HCT116 (cell line): ENCODE data around the gene UBE3B. TPM values are rescaled to one million over a fixed set of nuclear protein-coding genes. Genes with fewer than 3 reads are reported as not detected.
A peak's percentile ranks its signal among the peaks of the same experiment; 100 is the strongest.

ENCODE experiments used
- ATAC-seq: fragments of 200-7000 bp; cut with Tn5 transposase; 2 replicates; pipeline ENCODE4 v1.9.1; 2020; ENCODE audit warnings: mild to moderate bottlenecking, moderate library complexity
- BruUV-seq: library from RNA; stranded (reverse); fragments of 400-500 nt; replicated peaks from 2 replicates; lab custom pipeline; 2021; lab: Mats Ljungman, UMichigan
- CTCF ChIA-PET: fragments of 300-600 bp; sonication (Branson Sonifier 250); formaldehyde crosslinking; loops from one replicate; lab custom pipeline; 2021; ENCODE audit warnings: antibody characterized with exemption; lab: Charles Lee
- POLR2A ChIA-PET: fragments of 300-600, 350-600 bp; sonication (Branson Sonifier 250); formaldehyde crosslinking; loops from one replicate; lab custom pipeline; 2021; ENCODE audit warnings: antibody characterized with exemption; lab: Charles Lee
- RAD21 ChIA-PET, 2 experiments: fragments of 300-600 bp; sonication (Branson Sonifier 250); formaldehyde crosslinking; loops; one replicate each; lab custom pipeline; 2023; ENCODE audit warnings: low total read pairs in 2 of 2; ENCODE audit not compliant: uncharacterized antibody in 2 of 2, unreplicated experiment in 2 of 2, low non-redundant PET in 1 of 2; lab: Charles Lee
- DNase-seq: peaks from one replicate; pipeline ENCODE4 v3.0.0-alpha.2; 2010; ENCODE audit warnings: low read depth, low spot score
- H2AFZ ChIP-seq: fragments of 200-600 bp; shearing (Covaris generic), sonication (generic); 2 replicates; pipeline ENCODE4 v1.6.1; 2017; ENCODE audit warnings: low read depth, mixed run types, mixed read lengths, antibody characterized with exemption, low read length; ENCODE audit not compliant: poor library complexity, severe bottlenecking
- H3K27ac ChIP-seq: 2 replicates; pipeline ENCODE4 v1.5.1; 2012; ENCODE audit warnings: low read depth, low read length
- H3K27me3 ChIP-seq: fragments of 200-600 bp; sonication (generic); 2 replicates; pipeline ENCODE4 v1.6.1; 2016; ENCODE audit warnings: mixed run types, low read length, mixed read lengths; ENCODE audit not compliant: insufficient read depth
- H3K36me3 ChIP-seq, 2 experiments: fragments of 200-500 bp in 1 of 2; fragments of 200-600 bp in 1 of 2; sonication (Bioruptor generic) in 1 of 2; sonication (generic) in 1 of 2; 2 replicates each; pipeline versions ENCODE4 v1.5.1 to v1.6.1; 2014 to 2016; ENCODE audit warnings: low read length in 2 of 2, inconsistent platforms in 1 of 2, mixed read lengths in 1 of 2, mixed run types in 1 of 2; ENCODE audit not compliant: insufficient read depth in 2 of 2, control insufficient read depth in 1 of 2
- H3K4me1 ChIP-seq, 2 experiments: fragments of 200-600 bp in 1 of 2; sonication (generic) in 1 of 2; 2 replicates each; pipeline versions ENCODE4 v1.5.1 to v1.6.1; 2012 to 2017; ENCODE audit warnings: low read length in 2 of 2, inconsistent platforms in 1 of 2, mild to moderate bottlenecking in 1 of 2, mixed read lengths in 1 of 2, mixed run types in 1 of 2, moderate library complexity in 1 of 2; ENCODE audit not compliant: insufficient read depth in 2 of 2, control insufficient read depth in 1 of 2
- H3K4me2 ChIP-seq: fragments of 200-600 bp; sonication (generic); 2 replicates; pipeline ENCODE4 v1.6.1; 2017; ENCODE audit warnings: mixed run types, low read length, mixed read lengths
- H3K4me3 ChIP-seq, 2 experiments: fragments of 200-600 bp in 1 of 2; sonication (generic) in 1 of 2; replicated peaks in 1 of 2; 2 replicates each; pipeline ENCODE4 v1.5.1; 2011 to 2016; ENCODE audit warnings: low read length in 2 of 2, control low read depth in 1 of 2, low read depth in 1 of 2, mild to moderate bottlenecking in 1 of 2, mixed read lengths in 1 of 2, mixed run types in 1 of 2
- H3K79me2 ChIP-seq: fragments of 200-600 bp; sonication (generic); 2 replicates; pipeline ENCODE4 v1.6.1; 2017; ENCODE audit warnings: mild to moderate bottlenecking, mixed run types, low read length, moderate library complexity, mixed read lengths; ENCODE audit not compliant: insufficient read depth
- H3K9ac ChIP-seq: fragments of 200-600 bp; sonication (generic); 2 replicates; pipeline ENCODE4 v1.6.1; 2016; ENCODE audit warnings: low read length, mixed read lengths
- H3K9me2 ChIP-seq: fragments of 200-600 bp; sonication (generic), shearing (Covaris generic); 2 replicates; pipeline ENCODE4 v1.6.1; 2017; ENCODE audit warnings: mixed run types, mild to moderate bottlenecking, moderate library complexity; ENCODE audit not compliant: insufficient read depth
- H3K9me3 ChIP-seq, 2 experiments: fragments of 200-500 bp in 1 of 2; fragments of 200-600 bp in 1 of 2; sonication (Bioruptor generic) in 1 of 2; sonication (generic) in 1 of 2; 2 replicates each; pipeline ENCODE4 v1.6.1; 2014 to 2017; ENCODE audit warnings: low read length in 2 of 2, mixed read lengths in 2 of 2, inconsistent platforms in 1 of 2, low read depth in 1 of 2, mild to moderate bottlenecking in 1 of 2, mixed run types in 1 of 2, moderate library complexity in 1 of 2; ENCODE audit not compliant: control insufficient read depth in 1 of 2, insufficient read depth in 1 of 2
- H4K20me1 ChIP-seq: fragments of 200-600 bp; sonication (generic), shearing (Covaris generic); 2 replicates; pipeline ENCODE4 v1.6.1; 2017; ENCODE audit warnings: mixed run types, mild to moderate bottlenecking, moderate library complexity; ENCODE audit not compliant: insufficient read depth
- EGR1 ChIP-seq: IDR thresholded peaks from 2 replicates; pipeline ENCODE4 v1.6.1; 2012; ENCODE audit warnings: low read depth
- FOSL1 ChIP-seq: IDR thresholded peaks from 2 replicates; pipeline ENCODE4 v1.6.1; 2012; ENCODE audit warnings: low read depth
- JUND ChIP-seq: IDR thresholded peaks from 2 replicates; pipeline ENCODE4 v1.6.1; 2012
- MAX ChIP-seq: IDR thresholded peaks from 2 replicates; pipeline ENCODE4 v1.6.1; 2012
- POLR2A ChIP-seq: IDR thresholded peaks from 2 replicates; pipeline ENCODE4 v1.7.0; 2011; ENCODE audit warnings: borderline replicate concordance; ENCODE audit not compliant: insufficient read depth, insufficient read length; ENCODE audit errors: extremely low read depth
- SIN3A ChIP-seq: IDR thresholded peaks from 2 replicates; pipeline ENCODE4 v1.6.1; 2012; ENCODE audit warnings: low read depth
- SP1 ChIP-seq: IDR thresholded peaks from 2 replicates; pipeline ENCODE4 v1.6.1; 2012; ENCODE audit warnings: low read depth
- TCF7L2 ChIP-seq: IDR thresholded peaks from 2 replicates; pipeline ENCODE4 v1.7.0; 2011; ENCODE audit warnings: borderline replicate concordance, inconsistent platforms; ENCODE audit not compliant: insufficient read depth, insufficient read length; ENCODE audit errors: extremely low read depth
- YY1 ChIP-seq: IDR thresholded peaks from 2 replicates; pipeline ENCODE4 v1.6.1; 2011; ENCODE audit warnings: low read length, low read depth, moderate library complexity, mild to moderate bottlenecking; ENCODE audit not compliant: insufficient replicate concordance; ENCODE audit errors: extremely low read depth
- ZFX ChIP-seq: fragments of 450-650 bp; IDR thresholded peaks from 2 replicates; pipeline ENCODE4 v1.6.1; 2017
- ZNF274 ChIP-seq: fragments of 200-500 bp; sonication (Bioruptor generic); IDR thresholded peaks from 2 replicates; pipeline ENCODE4 v1.6.1; 2014; ENCODE audit warnings: mild to moderate bottlenecking, low read depth, low read length, inconsistent platforms
- intact Hi-C: fragments of 100-400 bp; cut with micrococcal nuclease; formaldehyde crosslinking; loops from 2 replicates; pipeline ENCODE4 v1.10.0; 2022
- total RNA-seq: library from RNA; stranded (reverse); gene quantifications from one replicate; pipeline ENCODE4 v1.2.1, GENCODE V29; 2021; ENCODE audit not compliant: unreplicated experiment
- TF ChIP-seq, protein P1 (sequence below): IDR thresholded peaks from 2 replicates; pipeline ENCODE4 v1.6.1; 2011; ENCODE audit warnings: mild to moderate bottlenecking, low read length, moderate library complexity; ENCODE audit not compliant: insufficient replicate concordance; ENCODE audit errors: extremely low read depth

The UBE3B gene
- total RNA-seq, 1 experiment from 2014 or later: 28.9 TPM

DNA sequence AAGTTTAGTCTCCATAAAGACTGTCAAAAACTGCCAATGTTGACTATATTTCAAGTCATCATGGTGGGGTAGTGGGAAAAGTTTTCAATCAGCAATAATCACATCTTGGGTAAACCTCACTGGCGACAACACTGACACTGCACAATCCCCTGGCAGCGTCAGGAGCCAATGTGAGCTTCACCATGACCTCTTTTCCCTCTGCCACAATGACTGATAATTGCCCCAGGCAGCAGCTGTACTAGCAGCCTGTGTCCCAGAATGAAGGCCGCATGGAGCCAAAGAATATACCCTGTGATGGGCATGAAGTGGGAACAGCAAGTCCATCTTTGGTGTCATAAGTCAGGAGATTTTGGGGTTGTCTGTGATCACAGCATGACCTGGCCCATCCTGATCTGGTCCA, 90.5 kb downstream of the UBE3B start (continued):
- TF ChIP-seq YY1 (no peak), MAX (no peak), SIN3A (no peak), ZFX (no peak)

DNA sequence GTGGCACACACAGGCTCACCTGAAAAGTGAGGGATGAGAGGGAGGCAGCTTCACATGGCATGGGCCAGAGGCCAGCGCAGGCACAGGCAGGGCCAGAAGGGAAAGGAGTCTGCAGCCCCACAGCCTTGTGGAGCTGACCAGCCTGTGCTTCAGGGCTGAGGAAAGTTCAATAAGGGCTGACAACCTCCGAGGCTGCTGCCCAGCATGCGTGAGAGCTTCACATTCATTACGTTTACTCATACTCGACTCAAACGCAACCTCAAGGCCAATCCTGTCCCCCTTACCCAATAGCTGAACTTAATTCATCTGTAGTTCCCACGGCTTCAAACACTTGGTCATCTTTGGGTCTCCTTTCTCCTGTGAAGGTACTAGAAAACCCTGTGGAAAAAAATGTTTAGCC, 91.1 kb downstream of the UBE3B start:
- RAD21 ChIA-PET: no interaction called here
- H3K4me2 ChIP-seq: no peak overlapping the region
- no peaks in the 10 kb centered on the region for H3K79me2 ChIP-seq
- no peak for DNase-seq
- H3K9me2 ChIP-seq: no peaks in the 10 kb centered on the region
- H4K20me1 ChIP-seq: no peaks in the 10 kb centered on the region
- no peaks in the 10 kb centered on the region for H3K36me3 ChIP-seq
- no peak overlapping the region for H3K27ac ChIP-seq
- no peak for TF ChIP-seq EGR1
- no peak for TF ChIP-seq JUND
- TF ChIP-seq, all 23 proteins: peak for 0
- ChIA-PET CTCF (no interaction called here), POLR2A (no interaction called here)
- no peak overlapping the region for H3K4me3 ChIP-seq
- H3K9ac ChIP-seq: no peak overlapping the region
- H2AFZ ChIP-seq: no peak overlapping the region
- no peak for ATAC-seq
- no TSS peak for BruUV-seq
- peaks cover 4 to 9% of the 10 kb centered on the region in 2 experiments; a peak in 3 of 4 replicates for H3K4me1 ChIP-seq
- no peaks in the 10 kb centered on the region for H3K27me3 ChIP-seq
- H3K9me3 ChIP-seq: no peaks in the 10 kb centered on the region
- intact Hi-C loops: no loop called here

GRCh38 chr12:109571773-109572505, 94.5 kb downstream of the UBE3B start:
- DNase-seq: no peak
- Histone ChIP-seq H3K4me1 (peaks cover 4 to 17% of the 10 kb centered on the region in 2 experiments; a peak in 3 of 4 replicates), H3K4me3 (peak overlapping the region; percentile 71 to 90; a peak in 1 of 4 replicates), H3K9ac (peak overlapping the region; percentile 71; the same call in 1 of the 2 replicates), H3K9me3 (no peaks in the 10 kb centered on the region), H3K9me2 (no peaks in the 10 kb centered on the region), H3K79me2 (no peaks in the 10 kb centered on the region), H3K36me3 (peaks cover 0 to 4% of the 10 kb centered on the region in 2 experiments; a peak in 1 of 4 replicates), H2AFZ (no peak overlapping the region), H4K20me1 (no peaks in the 10 kb centered on the region), H3K27ac (no peak overlapping the region), H3K27me3 (no peaks in the 10 kb centered on the region), H3K4me2 (peak overlapping the region; percentile 86)
- ChIA-PET CTCF (interaction anchor here (1.2 kb wide), 1 partner anchor 11 kb away, joined by 3 read pairs; no protein-coding TSS in a partner anchor), RAD21 (no interaction called here), POLR2A (interaction anchor here (0.7 kb wide), 1 partner anchor 106 kb away, joined by 3 read pairs; no protein-coding TSS in a partner anchor)
- no peak for TF ChIP-seq FOSL1
- TF ChIP-seq, protein P1, sequence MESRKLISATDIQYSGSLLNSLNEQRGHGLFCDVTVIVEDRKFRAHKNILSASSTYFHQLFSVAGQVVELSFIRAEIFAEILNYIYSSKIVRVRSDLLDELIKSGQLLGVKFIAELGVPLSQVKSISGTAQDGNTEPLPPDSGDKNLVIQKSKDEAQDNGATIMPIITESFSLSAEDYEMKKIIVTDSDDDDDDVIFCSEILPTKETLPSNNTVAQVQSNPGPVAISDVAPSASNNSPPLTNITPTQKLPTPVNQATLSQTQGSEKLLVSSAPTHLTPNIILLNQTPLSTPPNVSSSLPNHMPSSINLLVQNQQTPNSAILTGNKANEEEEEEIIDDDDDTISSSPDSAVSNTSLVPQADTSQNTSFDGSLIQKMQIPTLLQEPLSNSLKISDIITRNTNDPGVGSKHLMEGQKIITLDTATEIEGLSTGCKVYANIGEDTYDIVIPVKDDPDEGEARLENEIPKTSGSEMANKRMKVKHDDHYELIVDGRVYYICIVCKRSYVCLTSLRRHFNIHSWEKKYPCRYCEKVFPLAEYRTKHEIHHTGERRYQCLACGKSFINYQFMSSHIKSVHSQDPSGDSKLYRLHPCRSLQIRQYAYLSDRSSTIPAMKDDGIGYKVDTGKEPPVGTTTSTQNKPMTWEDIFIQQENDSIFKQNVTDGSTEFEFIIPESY: no peak
- TF ChIP-seq MAX: no peak
- no peak for TF ChIP-seq TCF7L2
- no peak for TF ChIP-seq ZNF274
- TF ChIP-seq POLR2A: no peak
- no peak for TF ChIP-seq SP1
- no peak for ATAC-seq
- no TSS peak for BruUV-seq
- intact Hi-C loops: no loop called here
